Endodermal cell (in vitro differentiated cells): Measurements from ENCODE around the gene CPLANE2. TPM values are rescaled to one million over a fixed set of nuclear protein-coding genes. Genes with fewer than 3 reads are reported as not detected.
A peak's percentile ranks its signal among the peaks of the same experiment; 100 is the strongest.

ENCODE experiments used
- DNase-seq: peaks from one replicate; pipeline ENCODE4 v3.0.0-alpha.2; 2017
- H3K27ac ChIP-seq: 2 replicates; pipeline ENCODE4 v1.5.1; 2013; ENCODE audit warnings: mild to moderate bottlenecking, low read depth, low read length, moderate library complexity
- H3K27me3 ChIP-seq: 2 replicates; pipeline ENCODE4 v1.6.1; 2013; ENCODE audit warnings: mild to moderate bottlenecking, low read length, moderate library complexity; ENCODE audit not compliant: insufficient read depth, control insufficient read depth, poor library complexity, severe bottlenecking
- H3K36me3 ChIP-seq: 2 replicates; pipeline ENCODE4 v1.7.0; 2013; ENCODE audit warnings: mild to moderate bottlenecking, low read length, moderate library complexity; ENCODE audit not compliant: control insufficient read depth, insufficient read depth
- H3K4me1 ChIP-seq: one replicate; pipeline ENCODE4 v1.7.0; 2013; ENCODE audit warnings: low read length; ENCODE audit not compliant: control insufficient read depth, insufficient read depth
- H3K4me3 ChIP-seq: 2 replicates; pipeline ENCODE4 v1.5.1; 2013; ENCODE audit warnings: mild to moderate bottlenecking, low read length, moderate library complexity
- H3K9ac ChIP-seq: 2 replicates; pipeline ENCODE4 v1.6.1; 2013; ENCODE audit warnings: mild to moderate bottlenecking, low read length, moderate library complexity; ENCODE audit not compliant: poor library complexity, severe bottlenecking; ENCODE audit errors: extremely low read depth
- H3K9me3 ChIP-seq: 2 replicates; pipeline ENCODE4 v1.6.1; 2013; ENCODE audit warnings: mild to moderate bottlenecking, low read length, moderate library complexity; ENCODE audit not compliant: control insufficient read depth
- H3K27ac Mint-ChIP-seq: 2 replicates; pipeline ENCODE4 v1.8.0; 2020; ENCODE audit warnings: mixed read lengths
- H3K27me3 Mint-ChIP-seq: 2 replicates; pipeline ENCODE4 v1.8.0; 2021; ENCODE audit warnings: mild to moderate bottlenecking, mixed read lengths; ENCODE audit not compliant: insufficient read depth
- H3K36me3 Mint-ChIP-seq: 2 replicates; pipeline ENCODE4 v1.8.0; 2020; ENCODE audit warnings: low read depth, mixed read lengths
- H3K4me1 Mint-ChIP-seq: 2 replicates; pipeline ENCODE4 v1.8.0; 2020; ENCODE audit warnings: mixed read lengths
- H3K4me3 Mint-ChIP-seq: 2 replicates; pipeline ENCODE4 v1.8.0; 2020; ENCODE audit warnings: mild to moderate bottlenecking, moderate library complexity, mixed read lengths
- H3K9me3 Mint-ChIP-seq: 2 replicates; pipeline ENCODE4 v1.8.0; 2020; ENCODE audit warnings: mild to moderate bottlenecking, mixed read lengths
- WGBS, 2 experiments: methylation state at CpG; one replicate each; pipeline versions ENCODE4 v1.1.5 to v1.1.7; 2013; ENCODE audit warnings: missing lambda C conversion rate in 2 of 2, mixed read lengths in 1 of 2; ENCODE audit not compliant: insufficient coverage in 1 of 2, insufficient read length in 1 of 2; 5-methylcytosine and 5-hydroxymethylcytosine counted together
- long read RNA-seq, 4 experiments: library from polyadenylated mRNA in 2 of 4; library from RNA in 1 of 4; library from capped mRNA in 1 of 4; stranded (forward) in 3 of 4; unstranded in 1 of 4; transcript quantifications; one replicate each; pipeline ENCODE4 v2.0.0, GENCODE V29; 2020 to 2021; ENCODE audit warnings: inconsistent platforms in 1 of 4
- polyA plus RNA-seq, 2 experiments: library from polyadenylated mRNA; stranded (reverse); fragments of 50-300 nt; gene quantifications; one replicate each; pipeline ENCODE4 v1.2.3, GENCODE V29; 2013
- total RNA-seq, 2 donors: library from RNA; stranded (reverse); fragmentation: NEBNext Ultra II Directional in 1 of 2; extraction: Animal tissue kit (Norgen Biotek cat#: 25700) in 1 of 2; gene quantifications; 2 replicates in 1 of 2; 3 replicates in 1 of 2; pipeline ENCODE4 v1.2.1, GENCODE V29; 2021
- TF ChIP-seq, protein P1 (sequence below): fragments of 200-600 bp; sonication (generic); conservative IDR thresholded peaks from 2 replicates; pipeline ENCODE4 v1.5.0; 2021; ENCODE audit warnings: antibody characterized with exemption, mild to moderate bottlenecking

Gene CPLANE2, protein sequence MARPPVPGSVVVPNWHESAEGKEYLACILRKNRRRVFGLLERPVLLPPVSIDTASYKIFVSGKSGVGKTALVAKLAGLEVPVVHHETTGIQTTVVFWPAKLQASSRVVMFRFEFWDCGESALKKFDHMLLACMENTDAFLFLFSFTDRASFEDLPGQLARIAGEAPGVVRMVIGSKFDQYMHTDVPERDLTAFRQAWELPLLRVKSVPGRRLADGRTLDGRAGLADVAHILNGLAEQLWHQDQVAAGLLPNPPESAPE
- total RNA-seq, result 10 to 100 TPM in 1 of 2 donors, 1 to 10 TPM in 1; 9.6 to 10.3 TPM
- polyA plus RNA-seq (2013, experiment 1 of 2), result 7.5 TPM
- polyA plus RNA-seq (2013, experiment 2 of 2), result 6.0 TPM
- long read RNA-seq, experiment 1, partial matches to known transcripts, result 0 of 6 reads
- long read RNA-seq, experiment 1, other reads (novel, unspliced or antisense), result 3 of 6 reads
- long read RNA-seq, experiment 2, transcript CPLANE2-201 (5 exons, 1,545 nt), result major isoform, 6 of 8 reads
- long read RNA-seq, experiment 2, partial matches to known transcripts, result 0 of 8 reads
- long read RNA-seq, experiment 2, other reads (novel, unspliced or antisense), result 0 of 8 reads
- long read RNA-seq, experiment 3, transcript CPLANE2-201 (5 exons, 1,545 nt), result major isoform, 5 of 5 reads
- long read RNA-seq, experiment 3, partial matches to known transcripts, result 0 of 5 reads
- long read RNA-seq, experiment 3, other reads (novel, unspliced or antisense), result 0 of 5 reads
- long read RNA-seq, experiment 4, partial matches to known transcripts, result 0 of 4 reads
- long read RNA-seq, experiment 4, other reads (novel, unspliced or antisense), result 1 of 4 reads

DNA sequence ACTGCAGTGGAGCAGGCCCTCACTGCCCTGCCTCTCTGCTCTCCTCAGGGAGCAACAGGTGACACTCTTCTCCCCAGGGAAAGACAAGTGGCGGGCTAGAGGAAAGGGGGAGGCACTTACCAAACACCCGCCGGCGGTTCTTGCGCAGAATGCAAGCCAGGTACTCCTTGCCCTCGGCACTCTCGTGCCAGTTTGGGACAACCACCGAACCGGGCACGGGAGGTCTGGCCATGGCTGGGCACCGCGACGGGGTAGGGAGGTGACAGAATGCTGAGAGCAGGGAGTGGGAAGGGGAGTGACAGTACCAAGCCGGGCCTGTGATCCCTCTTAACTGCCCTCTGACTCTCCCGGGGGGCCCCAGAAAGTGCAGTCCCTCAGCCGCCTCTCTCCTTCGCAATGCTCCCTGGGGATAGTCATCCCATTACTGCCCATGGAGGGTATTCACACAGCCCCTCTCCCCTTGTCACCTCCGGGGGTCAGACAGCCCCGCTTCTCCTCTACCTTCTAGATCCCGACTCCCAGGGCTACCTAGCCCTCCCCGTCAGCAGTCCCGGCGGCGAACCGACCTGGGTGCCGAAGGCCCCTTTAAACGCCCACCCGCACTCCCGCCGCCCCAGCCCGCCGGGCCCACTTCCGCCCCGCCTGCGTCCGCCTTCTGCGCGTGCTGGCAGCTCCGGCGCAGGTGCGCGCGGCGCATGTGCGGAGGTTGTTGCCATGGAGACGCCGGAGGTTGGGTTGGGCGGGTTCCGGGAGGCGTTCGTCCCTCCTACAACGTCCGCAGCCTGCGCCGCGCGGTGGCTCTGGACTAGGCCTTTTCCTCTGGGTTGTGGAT lies at the start of gene CPLANE2:
Gene CPLANE2 (minus strand): TSS at position 673 of the 832 bp plus-strand sequence. CDS start 441 bp downstream, at position 232.
- no peaks in the 10 kb centered on the region for H3K27me3 ChIP-seq
- H3K9ac ChIP-seq, result peak within 1 kb of the TSS; percentile 15
- Mint-ChIP-seq H3K4me1 (peaks cover 10% of the 10 kb centered on the region), H3K4me3 (peak within 1 kb of the TSS; percentile 76), H3K27ac (peak within 1 kb of the TSS; percentile 76), H3K36me3 (peaks cover 1% of the 10 kb centered on the region), H3K27me3 (no peaks in the 10 kb centered on the region), H3K9me3 (no peaks in the 10 kb centered on the region)
- TF ChIP-seq, protein P1, sequence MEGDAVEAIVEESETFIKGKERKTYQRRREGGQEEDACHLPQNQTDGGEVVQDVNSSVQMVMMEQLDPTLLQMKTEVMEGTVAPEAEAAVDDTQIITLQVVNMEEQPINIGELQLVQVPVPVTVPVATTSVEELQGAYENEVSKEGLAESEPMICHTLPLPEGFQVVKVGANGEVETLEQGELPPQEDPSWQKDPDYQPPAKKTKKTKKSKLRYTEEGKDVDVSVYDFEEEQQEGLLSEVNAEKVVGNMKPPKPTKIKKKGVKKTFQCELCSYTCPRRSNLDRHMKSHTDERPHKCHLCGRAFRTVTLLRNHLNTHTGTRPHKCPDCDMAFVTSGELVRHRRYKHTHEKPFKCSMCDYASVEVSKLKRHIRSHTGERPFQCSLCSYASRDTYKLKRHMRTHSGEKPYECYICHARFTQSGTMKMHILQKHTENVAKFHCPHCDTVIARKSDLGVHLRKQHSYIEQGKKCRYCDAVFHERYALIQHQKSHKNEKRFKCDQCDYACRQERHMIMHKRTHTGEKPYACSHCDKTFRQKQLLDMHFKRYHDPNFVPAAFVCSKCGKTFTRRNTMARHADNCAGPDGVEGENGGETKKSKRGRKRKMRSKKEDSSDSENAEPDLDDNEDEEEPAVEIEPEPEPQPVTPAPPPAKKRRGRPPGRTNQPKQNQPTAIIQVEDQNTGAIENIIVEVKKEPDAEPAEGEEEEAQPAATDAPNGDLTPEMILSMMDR, result peak; percentile 6
- peak within 1 kb of the TSS; percentile 86 for H3K4me3 ChIP-seq
- no peak within 1 kb of the TSS for H3K27ac ChIP-seq
- no peaks in the 10 kb centered on the region for H3K36me3 ChIP-seq
- DNase-seq, result peak; percentile 98
- H3K9me3 ChIP-seq, result no peaks in the 10 kb centered on the region
- WGBS, 2 experiments, result 1% methylated on average over 20 to 57 of the region's 57 CpGs
- H3K4me1 ChIP-seq, result peaks cover 5% of the 10 kb centered on the region

DNA sequence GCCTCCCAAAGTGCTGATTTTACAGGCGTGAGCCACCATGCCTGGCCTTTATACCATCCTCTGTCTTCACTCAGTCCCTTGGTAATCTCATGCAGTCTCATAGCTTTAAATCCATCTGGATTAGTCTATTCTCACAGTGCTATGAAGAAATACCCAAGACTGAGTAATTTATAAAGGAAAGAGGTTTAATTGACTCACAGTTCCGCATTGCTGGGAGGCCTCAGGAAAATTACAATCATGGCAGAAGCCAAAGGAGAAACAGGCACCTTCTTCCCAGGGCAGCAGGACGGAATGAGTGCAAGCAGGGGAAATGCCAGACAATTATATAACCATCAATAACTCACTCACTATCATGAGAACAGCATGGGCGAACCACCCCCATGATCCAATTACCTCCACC lies 49.1 kb upstream of the CPLANE2 start:
- 91 to 100% methylated on average over 2 to 3 of the region's 4 CpGs for WGBS, 2 experiments
- no peak overlapping the region for H3K4me3 ChIP-seq
- TF ChIP-seq, protein P1, result no peak
- Mint-ChIP-seq H3K27ac (no peak overlapping the region), H3K27me3 (no peaks in the 10 kb centered on the region), H3K4me1 (peaks cover 2% of the 10 kb centered on the region), H3K36me3 (peaks cover 24% of the 10 kb centered on the region), H3K4me3 (no peak overlapping the region), H3K9me3 (no peaks in the 10 kb centered on the region)
- no peak overlapping the region for H3K27ac ChIP-seq
- peaks cover 20% of the 10 kb centered on the region for H3K36me3 ChIP-seq
- no peaks in the 10 kb centered on the region for H3K4me1 ChIP-seq
- H3K9ac ChIP-seq, result no peak overlapping the region
- no peaks in the 10 kb centered on the region for H3K9me3 ChIP-seq
- no peaks in the 10 kb centered on the region for H3K27me3 ChIP-seq
- DNase-seq, result no peak

DNA sequence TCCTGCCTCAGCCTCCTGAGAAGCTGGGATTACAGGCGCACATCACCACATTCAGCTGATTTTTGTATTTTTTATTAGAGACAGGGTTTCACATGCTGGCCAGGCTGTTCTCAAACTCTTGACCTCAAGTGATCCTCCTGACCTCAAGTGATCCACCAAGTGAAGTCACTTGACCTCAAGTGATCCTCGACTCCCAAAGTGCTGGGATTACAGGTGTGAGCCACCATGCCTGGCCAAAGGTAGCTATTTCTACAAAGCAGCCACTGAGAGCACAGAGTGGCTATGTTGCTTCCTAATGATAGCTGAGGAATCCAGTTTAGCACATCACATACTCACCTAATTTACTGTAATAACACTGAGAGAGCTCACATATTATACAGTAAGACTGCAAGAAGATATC lies 44.8 kb upstream of the CPLANE2 start:
- no peak for DNase-seq
- H3K27me3 Mint-ChIP-seq, result no peaks in the 10 kb centered on the region
- no peaks in the 10 kb centered on the region for H3K27me3 ChIP-seq
- no peaks in the 10 kb centered on the region for H3K9me3 ChIP-seq
- no peaks in the 10 kb centered on the region for H3K4me1 ChIP-seq
- H3K27ac Mint-ChIP-seq, result no peak overlapping the region
- H3K36me3 Mint-ChIP-seq, result peaks cover 12% of the 10 kb centered on the region
- H3K27ac ChIP-seq, result no peak overlapping the region
- peaks cover 2% of the 10 kb centered on the region for H3K4me1 Mint-ChIP-seq
- no peak overlapping the region for H3K4me3 Mint-ChIP-seq
- H3K9me3 Mint-ChIP-seq, result no peaks in the 10 kb centered on the region
- TF ChIP-seq, protein P1, result no peak
- H3K36me3 ChIP-seq, result peaks cover 13% of the 10 kb centered on the region
- no peak overlapping the region for H3K4me3 ChIP-seq
- WGBS, 2 experiments, result 98% methylated on average over 2 of the region's 2 CpGs; no CpG with 5 or more reads in 1 of the 2 experiments
- H3K9ac ChIP-seq, result no peak overlapping the region
